ENCODE measurements around the gene GTPBP2. TPM values are rescaled to one million over a fixed set of nuclear protein-coding genes. Genes with fewer than 3 reads are reported as not detected.
"Not testable (repeated sequence)": the region's sequence is repeated elsewhere in the genome, so short reads cannot be mapped to it uniquely, and the experiment has no call there.

Gene GTPBP2
- polyA plus RNA-seq, 1 experiment, result 148 TPM

DNA sequence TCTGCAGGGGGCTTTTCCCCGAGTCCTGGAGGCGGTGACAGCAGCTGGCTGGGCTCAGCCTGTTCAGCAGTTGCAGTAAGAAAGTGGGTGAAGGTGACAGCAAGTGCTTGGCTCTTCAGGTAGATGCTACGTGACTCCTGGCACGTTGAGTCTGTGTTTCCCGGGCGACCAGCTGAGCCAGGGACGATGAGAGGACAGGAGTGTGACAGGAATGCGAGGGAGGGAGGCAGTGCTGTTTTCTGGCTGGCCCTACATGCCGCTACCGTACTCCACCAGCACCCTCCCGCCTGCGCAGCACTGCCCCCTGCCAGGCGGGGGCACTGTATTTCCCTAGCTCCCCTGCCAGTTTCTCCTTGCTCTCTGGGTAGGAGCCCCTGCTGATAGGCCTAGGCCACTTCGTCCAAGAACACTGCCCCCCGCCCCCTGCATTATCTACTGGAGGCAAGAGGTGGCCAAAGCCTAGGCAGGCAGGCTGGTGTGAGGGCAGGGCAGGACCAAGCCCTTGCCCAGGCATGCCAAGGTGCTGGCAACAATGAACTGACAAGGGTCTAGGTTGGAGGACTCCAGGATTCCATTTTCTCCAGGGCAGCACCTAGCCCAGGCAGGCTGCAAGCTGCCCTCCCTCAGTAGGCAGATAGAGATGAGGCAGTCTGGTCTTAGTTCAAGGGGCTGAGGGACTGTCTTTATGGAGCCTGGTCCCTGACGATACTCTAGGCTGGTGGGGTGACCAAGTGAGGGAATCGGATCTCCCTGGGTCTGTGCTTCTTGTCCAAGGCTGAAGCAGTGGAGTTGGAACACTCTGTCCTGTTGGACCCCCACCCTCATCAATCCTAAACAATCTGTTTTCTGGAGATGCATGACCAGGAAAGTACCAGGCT is 39.3 kb upstream of the GTPBP2 start:
- CTCF ChIA-PET, result interaction anchor here (0.8 to 8.8 kb wide), 26 partner anchors 12 to 417 kb away, joined by 3 to 120 read pairs (median 7); partner anchors contain the start of genes MRPS18A, RSPH9 and VEGFA
- TF ChIP-seq CTCF (IDR thresholded peaks at IDR 0.05; ENCODE audit: insufficient read depth, low read depth, low read length), result peak; percentile 72
- no peak overlapping the region for H3K4me3 ChIP-seq (ENCODE audit: low read depth, low read length)
- no peaks in the 10 kb centered on the region for H3K27me3 ChIP-seq (ENCODE audit: control insufficient read depth, insufficient read depth, low read length)
- DNase-seq (ENCODE audit: low read depth), result no peak
- POLR2A ChIA-PET, result no interaction called here
- H3K36me3 ChIP-seq (ENCODE audit: control insufficient read depth, insufficient read depth, low read length), result peaks cover 16% of the 10 kb centered on the region

DNA sequence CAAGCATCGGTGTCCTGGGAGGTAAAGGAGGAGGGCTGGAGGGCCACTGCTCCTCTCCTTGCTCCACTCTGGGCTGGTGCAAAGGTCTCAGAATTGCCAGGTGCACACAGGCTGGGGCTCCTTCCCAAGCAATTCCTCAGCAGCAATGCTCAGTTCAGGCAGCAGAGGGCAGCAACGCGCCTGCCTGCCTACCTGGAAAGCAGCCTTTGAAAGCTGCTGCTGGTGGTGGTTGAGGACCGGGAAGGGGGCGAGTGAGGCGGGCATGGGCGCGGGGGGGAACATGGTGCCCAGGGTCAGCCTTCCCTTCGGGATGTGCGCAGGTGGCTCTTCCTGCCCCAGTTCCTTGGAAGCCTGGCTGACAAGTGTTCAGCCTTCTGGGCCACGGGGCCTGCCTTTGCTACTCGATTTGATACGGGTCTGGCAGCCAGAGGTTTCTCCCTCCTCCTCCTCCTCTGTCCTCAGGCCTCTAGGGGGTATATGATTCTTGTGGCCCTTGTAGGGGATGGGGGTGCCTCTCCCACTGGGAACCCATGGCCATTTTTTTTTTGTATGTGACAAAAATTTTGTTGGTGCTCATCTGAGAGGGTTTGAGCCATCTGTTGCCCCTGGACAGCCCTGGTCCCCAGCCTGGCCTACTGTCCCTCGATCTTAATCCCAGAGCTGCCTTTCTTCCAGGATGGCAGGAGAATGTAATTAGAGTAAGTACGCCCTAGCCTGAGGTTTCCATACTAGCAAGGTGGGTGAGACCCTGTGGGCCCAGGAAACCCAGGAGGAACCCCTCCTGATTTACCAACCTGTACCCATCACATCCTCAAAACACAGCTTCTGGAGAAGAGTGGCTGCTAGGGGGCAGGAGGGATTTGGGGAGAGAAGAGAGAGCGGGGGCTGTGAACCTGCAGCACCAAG is 38.4 kb upstream of the GTPBP2 start:
- POLR2A ChIA-PET, result no interaction called here
- DNase-seq (ENCODE audit: low read depth), result no peak
- peaks cover 11% of the 10 kb centered on the region for H3K36me3 ChIP-seq (ENCODE audit: control insufficient read depth, insufficient read depth, low read length)
- H3K4me3 ChIP-seq (ENCODE audit: low read depth, low read length), result no peak overlapping the region
- peak; percentile 98 for TF ChIP-seq CTCF (IDR thresholded peaks at IDR 0.05; ENCODE audit: insufficient read depth, low read depth, low read length)
- CTCF ChIA-PET, result interaction anchor here (0.6 to 8.8 kb wide), 39 partner anchors 8 to 418 kb away, joined by 3 to 120 read pairs (median 5); partner anchors contain the start of genes GTPBP2, MRPS18A, RSPH9 and VEGFA
- no peaks in the 10 kb centered on the region for H3K27me3 ChIP-seq (ENCODE audit: control insufficient read depth, insufficient read depth, low read length)

DNA sequence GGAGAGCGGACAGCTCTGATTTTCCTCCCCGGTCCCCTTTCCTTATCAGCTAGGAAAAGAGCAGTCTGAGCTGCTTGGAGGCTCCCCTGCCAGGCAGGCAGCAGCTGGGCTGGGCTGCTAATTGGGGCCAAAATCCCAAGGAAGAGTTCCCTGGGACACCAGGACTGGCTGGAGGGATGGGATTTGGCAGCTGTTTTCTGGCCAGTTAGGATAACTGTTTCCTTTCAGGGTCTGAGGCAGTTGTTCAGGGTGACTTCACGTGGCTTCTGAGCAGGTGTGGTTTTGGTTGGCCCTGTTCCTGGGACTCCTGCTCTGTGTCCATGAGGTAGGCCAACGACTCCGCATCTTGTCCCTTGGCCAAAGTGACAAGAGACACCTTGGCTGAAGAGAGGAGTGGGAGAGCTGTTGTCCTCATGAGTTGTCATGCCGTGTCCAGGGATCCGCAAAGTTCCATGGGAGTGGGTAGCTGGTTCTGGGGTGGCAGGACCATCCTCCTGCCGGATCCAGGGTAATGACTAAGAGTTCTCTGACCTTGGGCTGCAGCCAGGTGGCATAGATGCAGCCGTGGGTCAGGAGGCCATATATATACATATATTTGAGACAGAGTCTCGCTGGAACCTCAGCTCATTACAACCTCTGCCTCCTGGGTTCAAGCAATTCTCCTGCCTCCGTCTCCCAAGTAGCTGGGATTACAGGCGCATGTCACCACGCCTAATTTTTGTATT is 37.3 kb upstream of the GTPBP2 start:
- no peak overlapping the region for H3K4me3 ChIP-seq (ENCODE audit: low read depth, low read length)
- no peaks in the 10 kb centered on the region for H3K27me3 ChIP-seq (ENCODE audit: control insufficient read depth, insufficient read depth, low read length)
- no peak for TF ChIP-seq CTCF (IDR thresholded peaks at IDR 0.05; ENCODE audit: insufficient read depth, low read depth, low read length)
- POLR2A ChIA-PET, result no interaction called here
- CTCF ChIA-PET, result interaction anchor here (0.7 to 8.8 kb wide), 25 partner anchors 10 to 419 kb away, joined by 3 to 120 read pairs (median 7); partner anchors contain the start of genes GTPBP2, RSPH9 and VEGFA
- DNase-seq (ENCODE audit: low read depth), result no peak
- peaks cover 4% of the 10 kb centered on the region for H3K36me3 ChIP-seq (ENCODE audit: control insufficient read depth, insufficient read depth, low read length)

GRCh38 chr6:43665376-43665775 is 36.3 kb upstream of the GTPBP2 start:
- no peak for DNase-seq (ENCODE audit: low read depth)
- POLR2A ChIA-PET, result no interaction called here
- no peaks in the 10 kb centered on the region for H3K27me3 ChIP-seq (ENCODE audit: control insufficient read depth, insufficient read depth, low read length)
- no peaks in the 10 kb centered on the region for H3K36me3 ChIP-seq (ENCODE audit: control insufficient read depth, insufficient read depth, low read length)
- H3K4me3 ChIP-seq (ENCODE audit: low read depth, low read length), result no peak overlapping the region
- no peak for TF ChIP-seq CTCF (IDR thresholded peaks at IDR 0.05; ENCODE audit: insufficient read depth, low read depth, low read length)
- CTCF ChIA-PET, result interaction anchor here (1.1 to 8.8 kb wide), 14 partner anchors 9 to 421 kb away, joined by 3 to 120 read pairs (median 8); partner anchors contain the start of genes GTPBP2, RSPH9 and VEGFA

- H3K36me3 ChIP-seq (ENCODE audit: control insufficient read depth, insufficient read depth, low read length); DNase-seq (ENCODE audit: low read depth); H3K4me3 ChIP-seq (ENCODE audit: low read depth, low read length); H3K27me3 ChIP-seq (ENCODE audit: control insufficient read depth, insufficient read depth, low read length); POLR2A ChIA-PET: not testable (repeated sequence)
- CTCF ChIA-PET, result interaction anchor here (0.6 to 2.9 kb wide), 3 partner anchors 99 to 416 kb away, joined by 3 to 11 read pairs (median 3); partner anchors contain the start of gene VEGFA
Observed at GRCh38 chr6:43662948-43663347, 33.9 kb upstream of the GTPBP2 start.
